Keratinocyte (primary cell): ENCODE data around the gene PPARD.

Experiments
- CTCF ChIP-seq, 3 experiments: IDR thresholded peaks in 1 of 3; conservative IDR thresholded peaks in 1 of 3; optimal IDR thresholded peaks in 1 of 3; 2 replicates in 2 of 3; 3 replicates in 1 of 3; pipeline versions ENCODE3 to v1.5.1; 2011; ENCODE audit warnings: low read length in 3 of 3, mild to moderate bottlenecking in 3 of 3, moderate library complexity in 2 of 3, control low read depth in 1 of 3, inconsistent platforms in 1 of 3; ENCODE audit not compliant: insufficient read depth in 2 of 3; ENCODE audit errors: extremely low read depth in 1 of 3
- EZH2 ChIP-seq: IDR thresholded peaks from one replicate; pipeline ENCODE4 v1.6.1; 2012; ENCODE audit warnings: inconsistent platforms, mild to moderate bottlenecking, low read length, moderate library complexity

DNA sequence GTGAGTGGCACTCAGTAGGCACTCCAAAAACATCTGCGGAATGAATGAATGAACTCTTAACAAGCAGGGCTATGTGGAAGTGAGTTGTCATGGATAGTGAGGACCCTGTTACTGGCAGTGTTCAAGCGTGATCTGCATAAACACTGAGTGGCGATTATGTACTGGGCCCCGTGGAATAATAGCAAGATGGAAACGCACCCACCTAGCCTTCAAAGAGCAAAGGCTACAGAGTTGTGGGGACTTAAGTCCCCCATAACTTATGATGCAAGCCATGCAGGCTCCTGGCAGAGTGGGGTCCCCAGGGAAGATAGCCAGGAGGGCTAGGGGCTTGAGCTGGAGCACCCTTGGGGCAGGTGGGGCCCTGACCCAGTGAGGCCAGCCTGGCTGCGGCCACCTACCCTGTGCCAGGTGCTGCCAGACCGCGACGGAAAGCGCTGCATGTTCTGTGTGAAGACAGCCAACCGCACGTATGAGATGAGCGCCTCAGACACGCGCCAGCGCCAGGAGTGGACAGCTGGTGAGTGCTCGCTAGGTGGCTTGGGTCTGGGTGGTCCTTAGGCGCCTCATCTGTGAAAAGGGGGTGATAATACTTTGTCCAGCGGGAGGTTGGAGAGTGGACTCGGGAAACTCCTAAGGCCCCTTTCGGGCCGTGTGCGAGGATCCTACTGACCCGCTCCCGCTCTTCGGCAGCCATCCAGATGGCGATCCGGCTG is 24.7 kb upstream of the PPARD start:
- TF ChIP-seq CTCF (optimal IDR thresholded peaks at IDR 0.05 in 1 of 3, IDR thresholded peaks at IDR 0.05 in 1 of 3, conservative IDR thresholded peaks at IDR 0.05 in 1 of 3; ENCODE audit: extremely low read depth in 1 of 3, insufficient read depth in 2 of 3, low read length in 3 of 3) (no peak), EZH2 (no peak)
